CD4-positive, alpha-beta memory T cell (primary cell): Measurements from ENCODE around the gene RASSF5. TPM values are rescaled to one million over a fixed set of nuclear protein-coding genes. Genes with fewer than 3 reads are reported as not detected.

ENCODE experiments used
- CTCF ChIA-PET: fragments of 350-600 bp; sonication (Branson Sonifier 250); formaldehyde crosslinking; loops from one replicate; lab custom pipeline; 2021; ENCODE audit warnings: inconsistent platforms; ENCODE audit not compliant: partially characterized antibody; lab: Charles Lee
- POLR2A ChIA-PET: fragments of 350-600 bp; sonication (Branson Sonifier 250); formaldehyde crosslinking; loops from one replicate; lab custom pipeline; 2021; ENCODE audit not compliant: partially characterized antibody; lab: Charles Lee
- DNase-seq, 5 donors: peaks; one replicate each; pipeline versions ENCODE4 v3.0.0 to v3.0.0-alpha.2; 2020 to 2022; ENCODE audit warnings: mixed read lengths in 1 of 5
- H3K27ac ChIP-seq: one replicate; pipeline ENCODE4 v1.7.0; 2013; ENCODE audit warnings: low read depth, low read length
- H3K27me3 ChIP-seq: 2 replicates; pipeline ENCODE4 v1.7.0; 2013; ENCODE audit warnings: mild to moderate bottlenecking, low read length, moderate library complexity; ENCODE audit not compliant: insufficient read depth
- H3K36me3 ChIP-seq: 2 replicates; pipeline ENCODE4 v1.7.0; 2013; ENCODE audit warnings: mild to moderate bottlenecking, low read length, moderate library complexity; ENCODE audit not compliant: insufficient read depth
- H3K4me1 ChIP-seq: 2 replicates; pipeline ENCODE4 v1.7.0; 2013; ENCODE audit warnings: mild to moderate bottlenecking, low read length, moderate library complexity; ENCODE audit not compliant: insufficient read depth
- H3K4me3 ChIP-seq, 2 donors: one replicate each; pipeline ENCODE4 v1.7.0; 2013; ENCODE audit warnings: low read length in 2 of 2, mild to moderate bottlenecking in 1 of 2
- H3K9me3 ChIP-seq, 2 donors: one replicate each; pipeline ENCODE4 v1.7.0; 2013; ENCODE audit warnings: low read length in 2 of 2, control low read depth in 1 of 2; ENCODE audit not compliant: control insufficient read depth in 1 of 2
- H3K27ac Mint-ChIP-seq, 7 donors: one replicate each; pipeline ENCODE4 v1.8.0; 2020 to 2021; ENCODE audit warnings: mixed read lengths in 7 of 7, mild to moderate bottlenecking in 6 of 7, inconsistent platforms in 3 of 7, moderate library complexity in 3 of 7
- H3K27me3 Mint-ChIP-seq, 2 donors: one replicate each; pipeline ENCODE4 v1.8.0; 2020 to 2021; ENCODE audit warnings: mixed read lengths in 2 of 2
- H3K36me3 Mint-ChIP-seq, 2 donors: one replicate each; pipeline ENCODE4 v1.8.0; 2020 to 2021; ENCODE audit warnings: mixed read lengths in 2 of 2, inconsistent platforms in 1 of 2, mild to moderate bottlenecking in 1 of 2
- H3K4me1 Mint-ChIP-seq, 4 donors: one replicate each; pipeline ENCODE4 v1.8.0; 2020 to 2021; ENCODE audit warnings: mixed read lengths in 4 of 4, mild to moderate bottlenecking in 1 of 4
- H3K4me3 Mint-ChIP-seq, 8 donors: one replicate each; pipeline ENCODE4 v1.8.0; 2020 to 2021; ENCODE audit warnings: mixed read lengths in 8 of 8, mild to moderate bottlenecking in 7 of 8, moderate library complexity in 6 of 8, inconsistent platforms in 3 of 8
- H3K9me3 Mint-ChIP-seq, 8 donors: one replicate each; pipeline ENCODE4 v1.8.0; 2020 to 2021; ENCODE audit warnings: mixed read lengths in 8 of 8, mild to moderate bottlenecking in 5 of 8, inconsistent platforms in 3 of 8, moderate library complexity in 1 of 8
- intact Hi-C: fragments of 100-400 bp; cut with micrococcal nuclease; formaldehyde crosslinking; loops from one replicate; pipeline ENCODE4 v1.15.1; 2023
- polyA plus RNA-seq, 2 donors: library from polyadenylated mRNA; unstranded; fragments of 300-500 nt; fragmentation: Illumina TruSeq; gene quantifications; one replicate each; pipeline ENCODE4 v1.2.3, GENCODE V29; 2021
- total RNA-seq, 2 experiments: library from RNA; stranded (reverse); gene quantifications; one replicate each; pipeline ENCODE4 v1.2.3, GENCODE V29; 2021

Gene RASSF5
- total and polyA plus RNA-seq, 4 experiments from 2014 or later = 186 to 298 (median 220) TPM

DNA sequence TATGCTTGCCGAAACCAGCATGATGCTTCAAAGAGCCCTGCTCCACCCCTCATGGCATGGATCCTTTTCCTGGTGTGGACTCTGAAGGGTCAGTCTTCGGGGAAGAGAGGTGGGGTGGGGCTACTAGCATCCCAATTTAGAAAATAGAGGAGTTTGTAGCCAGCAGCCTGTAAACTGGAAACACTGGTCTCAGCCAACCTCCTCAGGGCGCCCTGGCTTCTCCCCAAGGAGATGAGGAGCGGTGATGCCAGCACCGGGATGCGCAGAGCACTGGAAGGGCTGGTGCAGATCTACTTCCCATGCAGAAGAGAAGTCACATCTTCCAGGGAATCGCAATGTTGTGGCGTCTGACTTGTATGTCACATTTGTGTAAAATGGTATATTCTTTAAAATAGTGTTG, 43.4 kb upstream of the RASSF5 start:
- ChIA-PET POLR2A (no interaction called here), CTCF (interaction anchor here (0.9 to 12.0 kb wide), 6 partner anchors 9 to 199 kb away, joined by 3 to 274 read pairs (median 9); partner anchors contain the start of gene IKBKE)
- Mint-ChIP-seq H3K36me3 (peaks cover 0 to 2% of the 10 kb centered on the region in 2 donors), H3K27ac (peak overlapping the region in 3 of 7 donors; percentile 81 to 83 (median 82)), H3K9me3 (no peaks in the 10 kb centered on the region), H3K4me1 (peaks cover 37 to 61% (median 50%) of the 10 kb centered on the region in 4 donors), H3K4me3 (no peak overlapping the region), H3K27me3 (no peaks in the 10 kb centered on the region)
- no peak for DNase-seq
- no peak overlapping the region for H3K4me3 ChIP-seq
- intact Hi-C loops = loop anchor here (2.0 to 10.0 kb wide), 2 partner anchors 43 to 521 kb away; partner anchors contain the start of gene RASSF5
- no peaks in the 10 kb centered on the region for H3K36me3 ChIP-seq
- H3K27me3 ChIP-seq = no peaks in the 10 kb centered on the region
- no peaks in the 10 kb centered on the region for H3K9me3 ChIP-seq
- H3K27ac ChIP-seq = no peak overlapping the region
- H3K4me1 ChIP-seq = peaks cover 49% of the 10 kb centered on the region

DNA sequence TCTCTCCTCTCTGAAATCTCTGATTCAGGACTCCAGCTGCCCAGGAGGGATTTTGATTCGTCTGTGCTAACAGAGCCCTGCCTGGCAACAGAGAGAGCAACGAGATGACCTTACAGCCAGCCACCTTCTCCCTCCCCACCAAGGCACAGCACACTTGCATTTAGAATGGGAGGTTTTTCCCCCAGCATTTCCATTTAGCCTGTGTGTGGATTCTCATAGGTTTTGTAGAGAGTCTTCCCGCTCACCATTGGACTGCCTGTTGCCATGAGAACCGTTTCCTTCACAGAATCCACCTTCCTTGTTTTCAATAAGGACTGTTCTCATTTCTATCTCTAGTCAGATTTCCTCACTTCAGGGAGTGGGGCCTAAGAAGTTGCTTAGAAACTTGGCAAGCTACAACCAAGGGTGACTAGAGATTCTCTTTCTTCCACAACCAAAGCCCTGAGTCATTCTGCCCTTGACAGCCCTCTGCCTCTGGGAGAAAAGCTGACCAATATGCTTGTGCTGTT, 42.8 kb upstream of the RASSF5 start:
- no peaks in the 10 kb centered on the region for H3K27me3 ChIP-seq
- no peak overlapping the region for H3K27ac ChIP-seq
- peaks cover 55% of the 10 kb centered on the region for H3K4me1 ChIP-seq
- DNase-seq = no peak
- ChIA-PET CTCF (interaction anchor here (0.6 to 12.0 kb wide), 7 partner anchors 12 to 199 kb away, joined by 3 to 274 read pairs (median 3); partner anchors contain the start of gene IKBKE), POLR2A (interaction anchor here (1.0 kb wide), 1 partner anchor 116 kb away, joined by 3 read pairs; no protein-coding TSS in a partner anchor)
- Mint-ChIP-seq H3K36me3 (peaks cover 0 to 2% of the 10 kb centered on the region in 2 donors), H3K27me3 (no peaks in the 10 kb centered on the region), H3K4me1 (peaks cover 40 to 67% (median 56%) of the 10 kb centered on the region in 4 donors), H3K9me3 (no peaks in the 10 kb centered on the region), H3K4me3 (no peak overlapping the region), H3K27ac (peak overlapping the region; percentile 63 to 96 (median 82))
- no peaks in the 10 kb centered on the region for H3K36me3 ChIP-seq
- no peaks in the 10 kb centered on the region for H3K9me3 ChIP-seq
- intact Hi-C loops = loop anchor here (10.0 kb wide), 1 partner anchor 520 kb away; no protein-coding TSS in a partner anchor
- H3K4me3 ChIP-seq = no peak overlapping the region

DNA sequence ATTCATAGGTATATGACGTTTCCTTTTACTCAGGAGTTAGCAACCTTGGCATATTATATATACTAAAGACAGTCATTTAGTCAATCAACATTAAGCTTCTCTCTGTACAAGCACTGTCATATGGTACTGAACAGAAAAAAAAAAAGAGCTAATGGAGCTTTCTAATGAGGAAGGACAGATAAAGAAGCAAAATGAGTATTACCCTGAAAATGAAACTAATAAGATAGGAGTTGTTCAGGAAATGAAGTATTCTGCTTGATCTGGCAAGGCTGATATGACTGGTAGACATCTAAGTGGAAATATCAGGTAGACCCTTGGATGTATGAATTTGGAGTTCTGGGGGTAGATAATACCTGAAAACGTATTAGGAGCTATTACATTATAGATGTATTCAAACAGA, 41.4 kb upstream of the RASSF5 start:
- no peaks in the 10 kb centered on the region for H3K27me3 Mint-ChIP-seq
- Histone ChIP-seq H3K27ac (no peak overlapping the region), H3K4me3 (no peak overlapping the region), H3K9me3 (no peaks in the 10 kb centered on the region), H3K4me1 (peaks cover 62% of the 10 kb centered on the region), H3K36me3 (no peaks in the 10 kb centered on the region), H3K27me3 (no peaks in the 10 kb centered on the region)
- H3K4me3 Mint-ChIP-seq = peak overlapping the region; percentile 77 to 97 (median 82)
- DNase-seq = peak in 1 of 5 donors; percentile 24
- CTCF ChIA-PET = interaction anchor here (0.7 to 12.0 kb wide), 8 partner anchors 10 to 198 kb away, joined by 3 to 274 read pairs (median 4); partner anchors contain the start of gene IKBKE
- intact Hi-C loops = loop anchor here (10.0 kb wide), 1 partner anchor 519 kb away; no protein-coding TSS in a partner anchor
- H3K9me3 Mint-ChIP-seq = no peaks in the 10 kb centered on the region
- peaks cover 47 to 82% (median 64%) of the 10 kb centered on the region in 4 donors for H3K4me1 Mint-ChIP-seq
- H3K27ac Mint-ChIP-seq = peak overlapping the region; percentile 73 to 97 (median 94)
- peaks cover 0 to 11% of the 10 kb centered on the region in 2 donors for H3K36me3 Mint-ChIP-seq
- POLR2A ChIA-PET = interaction anchor here (1.0 kb wide), 1 partner anchor 9 kb away, joined by 3 read pairs; no protein-coding TSS in a partner anchor

DNA sequence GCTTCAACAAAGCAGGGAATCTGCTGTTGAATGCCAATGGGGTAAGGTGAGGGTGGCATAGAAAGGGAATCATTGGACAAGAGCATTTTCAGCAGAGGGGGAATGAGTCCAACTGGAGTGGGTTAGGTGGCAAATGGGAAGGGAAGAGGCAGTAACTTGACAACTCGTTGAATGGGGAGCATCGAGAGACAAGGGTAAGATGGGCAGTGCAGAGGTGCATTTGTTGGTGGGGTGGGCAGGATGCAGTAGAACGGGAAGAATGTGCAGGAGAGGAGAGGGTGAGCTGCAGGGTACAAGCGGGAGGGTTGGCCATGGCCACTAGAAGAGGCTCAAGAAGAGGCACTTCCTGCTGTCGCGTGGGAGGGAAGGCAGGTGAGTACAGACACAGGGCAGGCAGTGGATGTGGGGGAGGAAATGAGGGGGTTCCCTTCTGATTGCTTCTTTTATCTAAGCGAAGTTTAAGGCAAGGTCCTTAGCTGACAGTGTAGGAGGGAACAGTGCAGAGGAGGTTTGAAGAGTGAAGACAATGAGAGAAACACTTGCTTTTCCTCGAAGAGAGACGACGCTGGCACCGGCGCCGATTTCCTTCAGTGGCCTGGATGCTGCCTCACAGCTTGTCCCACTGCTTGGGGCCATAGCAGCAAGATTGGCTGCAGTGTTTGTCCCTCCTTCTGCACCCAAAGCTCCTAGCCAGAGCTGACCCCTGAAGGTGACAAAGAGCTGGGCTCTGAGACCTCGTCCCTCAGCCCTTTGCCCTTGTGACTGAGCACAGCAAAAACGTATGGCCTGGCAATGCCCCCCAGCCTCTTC, 40.3 kb upstream of the RASSF5 start:
- peak overlapping the region; percentile 73 to 96 (median 90) for H3K27ac Mint-ChIP-seq
- ChIA-PET POLR2A (interaction anchor here (1.8 kb wide), 1 partner anchor 40 kb away, joined by 5 read pairs; the partner anchor contains the start of gene RASSF5), CTCF (interaction anchor here (1.1 to 12.0 kb wide), 7 partner anchors 9 to 197 kb away, joined by 3 to 274 read pairs (median 3); partner anchors contain the start of genes EIF2D and IKBKE)
- no peaks in the 10 kb centered on the region for H3K27me3 ChIP-seq
- peak overlapping the region; percentile 22 for H3K27ac ChIP-seq
- H3K4me1 ChIP-seq = peaks cover 73% of the 10 kb centered on the region
- H3K4me1 Mint-ChIP-seq = peaks cover 50 to 89% (median 71%) of the 10 kb centered on the region in 4 donors
- no peaks in the 10 kb centered on the region for H3K27me3 Mint-ChIP-seq
- intact Hi-C loops = loop anchor here (10.0 kb wide), 1 partner anchor 518 kb away; no protein-coding TSS in a partner anchor
- DNase-seq = no peak
- H3K4me3 Mint-ChIP-seq = peak overlapping the region; percentile 48 to 97 (median 72)
- no peaks in the 10 kb centered on the region for H3K9me3 ChIP-seq
- peaks cover 0 to 20% of the 10 kb centered on the region in 2 donors for H3K36me3 Mint-ChIP-seq
- H3K4me3 ChIP-seq = peak overlapping the region in 1 of 2 donors; percentile 2
- H3K9me3 Mint-ChIP-seq = no peaks in the 10 kb centered on the region
- no peaks in the 10 kb centered on the region for H3K36me3 ChIP-seq

DNA sequence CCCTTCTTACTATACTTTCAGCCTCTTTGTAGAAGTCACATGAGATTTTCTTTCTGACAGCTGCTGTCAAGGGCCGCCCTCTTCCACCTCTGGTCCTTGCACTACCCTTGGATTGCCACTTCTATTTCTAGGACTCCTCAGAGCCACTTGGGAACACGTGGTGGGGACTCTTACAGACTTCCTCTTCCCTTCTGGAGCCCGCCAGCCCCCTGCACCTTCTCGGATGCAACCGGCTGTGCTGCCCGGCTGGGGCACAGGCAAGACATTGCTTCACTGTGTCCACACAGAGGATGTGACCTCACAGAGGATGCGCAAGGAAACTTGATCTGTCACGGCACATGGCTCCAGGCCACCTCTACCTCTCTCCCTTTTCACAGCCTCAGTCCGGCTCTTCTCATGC, 39.4 kb upstream of the RASSF5 start:
- Histone ChIP-seq H3K4me3 (no peak overlapping the region), H3K27ac (no peak overlapping the region), H3K36me3 (peaks cover 1% of the 10 kb centered on the region), H3K9me3 (no peaks in the 10 kb centered on the region), H3K27me3 (no peaks in the 10 kb centered on the region), H3K4me1 (peaks cover 78% of the 10 kb centered on the region)
- no peak for DNase-seq
- Mint-ChIP-seq H3K4me1 (peaks cover 55 to 94% (median 77%) of the 10 kb centered on the region in 4 donors), H3K36me3 (peaks cover 0 to 27% of the 10 kb centered on the region in 2 donors), H3K27ac (peak overlapping the region; percentile 63 to 95 (median 81)), H3K27me3 (no peaks in the 10 kb centered on the region), H3K4me3 (peak overlapping the region in 6 of 8 donors; percentile 62 to 97 (median 91)), H3K9me3 (no peaks in the 10 kb centered on the region)
- ChIA-PET POLR2A (interaction anchor here (1.8 kb wide), 1 partner anchor 39 kb away, joined by 5 read pairs; the partner anchor contains the start of gene RASSF5), CTCF (interaction anchor here (0.7 to 12.0 kb wide), 7 partner anchors 8 to 196 kb away, joined by 3 to 274 read pairs (median 3); partner anchors contain the start of genes EIF2D and IKBKE)
- intact Hi-C loops = loop anchor here (10.0 kb wide), 1 partner anchor 517 kb away; no protein-coding TSS in a partner anchor

DNA sequence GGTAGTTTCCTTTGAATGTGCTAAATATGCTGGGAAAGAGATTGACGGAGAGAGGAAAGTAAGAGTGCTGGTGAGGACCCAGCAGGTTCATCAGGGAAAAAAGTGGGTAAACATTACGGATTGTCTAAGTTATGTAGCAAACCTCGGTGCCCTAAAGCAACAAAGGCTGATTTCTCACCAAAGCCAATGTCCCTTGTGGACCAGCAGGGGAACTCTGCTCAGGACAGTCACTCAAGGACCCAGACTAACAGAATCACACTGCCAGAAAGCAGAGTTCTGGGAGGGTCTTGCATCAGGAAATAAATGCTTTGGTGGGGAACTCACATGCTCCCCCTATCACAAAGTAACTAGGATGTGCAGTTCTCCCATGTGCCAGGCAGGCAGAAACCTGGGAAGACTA, 38.8 kb upstream of the RASSF5 start:
- POLR2A ChIA-PET = interaction anchor here (1.2 kb wide), 1 partner anchor 12 kb away, joined by 3 read pairs; no protein-coding TSS in a partner anchor
- intact Hi-C loops = loop anchor here (10.0 kb wide), 1 partner anchor 516 kb away; no protein-coding TSS in a partner anchor

More for the DNA sequence above, 38.8 kb upstream of the RASSF5 start:
- Histone ChIP-seq H3K36me3 (peaks cover 7% of the 10 kb centered on the region), H3K27me3 (no peaks in the 10 kb centered on the region), H3K9me3 (no peaks in the 10 kb centered on the region), H3K27ac (peak overlapping the region; percentile 80), H3K4me3 (no peak overlapping the region), H3K4me1 (peaks cover 78% of the 10 kb centered on the region)
- Mint-ChIP-seq H3K27me3 (no peaks in the 10 kb centered on the region), H3K9me3 (no peaks in the 10 kb centered on the region), H3K36me3 (peaks cover 5 to 33% of the 10 kb centered on the region in 2 donors), H3K27ac (peak overlapping the region; percentile 14 to 95 (median 73)), H3K4me3 (peak overlapping the region; percentile 3 to 97 (median 92)), H3K4me1 (peaks cover 54 to 94% (median 78%) of the 10 kb centered on the region in 4 donors)
- CTCF ChIA-PET = interaction anchor here (3.3 to 15.1 kb wide), 2 partner anchors 6 to 11 kb away, joined by 64 to 274 read pairs; no protein-coding TSS in a partner anchor
- no peak for DNase-seq
